MCF 10A (cell line): ENCODE results near the gene MAGED2. TPM values are rescaled to one million over a fixed set of nuclear protein-coding genes. Genes with fewer than 3 reads are reported as not detected.
"Not testable (repeated sequence)": the region's sequence is repeated elsewhere in the genome, so short reads cannot be mapped to it uniquely, and the experiment has no call there.

Source experiments
- BruUV-seq: library from RNA; stranded (reverse); fragments of 400-500 nt; replicated peaks from 2 replicates; lab custom pipeline; 2021; lab: Mats Ljungman, UMichigan
- CTCF ChIA-PET: fragments of 300-600 bp; sonication (Branson Sonifier 250); formaldehyde crosslinking; extraction: SDS; loops from one replicate; lab custom pipeline; 2021; ENCODE audit warnings: antibody characterized with exemption, inconsistent platforms; lab: Yijun Ruan, JAX
- POLR2A ChIA-PET: fragments of 300-600, 350-650 bp; sonication (Branson Sonifier 250); formaldehyde crosslinking; extraction: SDS; loops from one replicate; lab custom pipeline; 2020; ENCODE audit warnings: antibody characterized with exemption, inconsistent platforms; lab: Yijun Ruan, JAX
- DNase-seq: peaks from one replicate; pipeline ENCODE4 v3.0.0-alpha.2; 2018; ENCODE audit not compliant: unreplicated experiment
- H3K27ac Mint-ChIP-seq: one replicate; pipeline ENCODE4 v1.8.0; 2022; ENCODE audit warnings: mild to moderate bottlenecking, low read depth, mixed read lengths; ENCODE audit not compliant: unreplicated experiment
- H3K27me3 Mint-ChIP-seq: one replicate; pipeline ENCODE4 v1.8.0; 2022; ENCODE audit warnings: mixed read lengths; ENCODE audit not compliant: insufficient read depth, unreplicated experiment
- H3K36me3 Mint-ChIP-seq: one replicate; pipeline ENCODE4 v1.8.0; 2022; ENCODE audit warnings: mild to moderate bottlenecking, moderate library complexity, mixed read lengths; ENCODE audit not compliant: insufficient read depth, unreplicated experiment
- H3K4me1 Mint-ChIP-seq: one replicate; pipeline ENCODE4 v1.8.0; 2022; ENCODE audit warnings: mixed read lengths; ENCODE audit not compliant: insufficient read depth, unreplicated experiment
- H3K4me3 Mint-ChIP-seq: one replicate; pipeline ENCODE4 v1.8.0; 2022; ENCODE audit warnings: mild to moderate bottlenecking, moderate library complexity, mixed read lengths; ENCODE audit not compliant: unreplicated experiment
- H3K9me3 Mint-ChIP-seq: one replicate; pipeline ENCODE4 v1.8.0; 2022; ENCODE audit warnings: mixed read lengths; ENCODE audit not compliant: unreplicated experiment
- intact Hi-C: fragments of 100-400 bp; cut with micrococcal nuclease; formaldehyde crosslinking; loops from 2 replicates; pipeline ENCODE4 v1.14.1; 2022
- total RNA-seq: library from RNA; stranded (reverse); gene quantifications from 2 replicates; pipeline ENCODE4 v1.2.3, GENCODE V29; 2022
- TF ChIP-seq, protein P1 (sequence below): fragments of 200-600 bp; IDR thresholded peaks from one replicate; pipeline ENCODE4 v1.8.0; 2022; ENCODE audit warnings: antibody characterized with exemption, mild to moderate bottlenecking; ENCODE audit not compliant: unreplicated experiment

Gene MAGED2
- total RNA-seq, 1 experiment from 2014 or later: 34.3 TPM

DNA sequence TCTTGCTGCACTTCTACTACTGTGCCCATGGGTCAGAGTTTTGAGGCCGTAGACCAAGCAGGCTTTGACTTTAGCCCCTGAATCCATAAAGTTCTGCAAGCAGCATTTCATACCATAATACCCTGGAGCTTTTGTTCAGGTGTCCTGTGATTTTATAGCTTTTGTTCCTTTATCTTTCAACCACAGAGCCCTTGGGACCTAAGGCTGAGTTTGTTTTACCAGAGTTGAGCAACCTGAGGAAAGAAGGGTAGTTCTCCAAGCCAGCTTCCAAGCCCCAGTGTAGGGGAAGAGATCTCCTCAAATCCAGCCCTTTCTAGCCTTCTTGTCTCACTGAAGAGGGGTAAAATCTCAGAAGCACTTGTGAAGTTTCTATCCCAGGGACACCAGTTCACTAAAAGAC, 35.1 kb downstream of the MAGED2 start:
- intact Hi-C loops: no loop called here
- ChIA-PET POLR2A (no interaction called here), CTCF (no interaction called here)
- peaks cover 7% of the 10 kb centered on the region for H3K9me3 Mint-ChIP-seq
- TF ChIP-seq, protein P1, sequence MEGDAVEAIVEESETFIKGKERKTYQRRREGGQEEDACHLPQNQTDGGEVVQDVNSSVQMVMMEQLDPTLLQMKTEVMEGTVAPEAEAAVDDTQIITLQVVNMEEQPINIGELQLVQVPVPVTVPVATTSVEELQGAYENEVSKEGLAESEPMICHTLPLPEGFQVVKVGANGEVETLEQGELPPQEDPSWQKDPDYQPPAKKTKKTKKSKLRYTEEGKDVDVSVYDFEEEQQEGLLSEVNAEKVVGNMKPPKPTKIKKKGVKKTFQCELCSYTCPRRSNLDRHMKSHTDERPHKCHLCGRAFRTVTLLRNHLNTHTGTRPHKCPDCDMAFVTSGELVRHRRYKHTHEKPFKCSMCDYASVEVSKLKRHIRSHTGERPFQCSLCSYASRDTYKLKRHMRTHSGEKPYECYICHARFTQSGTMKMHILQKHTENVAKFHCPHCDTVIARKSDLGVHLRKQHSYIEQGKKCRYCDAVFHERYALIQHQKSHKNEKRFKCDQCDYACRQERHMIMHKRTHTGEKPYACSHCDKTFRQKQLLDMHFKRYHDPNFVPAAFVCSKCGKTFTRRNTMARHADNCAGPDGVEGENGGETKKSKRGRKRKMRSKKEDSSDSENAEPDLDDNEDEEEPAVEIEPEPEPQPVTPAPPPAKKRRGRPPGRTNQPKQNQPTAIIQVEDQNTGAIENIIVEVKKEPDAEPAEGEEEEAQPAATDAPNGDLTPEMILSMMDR: no peak
- no peaks in the 10 kb centered on the region for H3K4me1 Mint-ChIP-seq
- H3K4me3 Mint-ChIP-seq: no peak overlapping the region
- peaks cover 47% of the 10 kb centered on the region for H3K27me3 Mint-ChIP-seq
- no TSS peak for BruUV-seq
- no peak overlapping the region for H3K27ac Mint-ChIP-seq
- no peaks in the 10 kb centered on the region for H3K36me3 Mint-ChIP-seq
- no peak for DNase-seq

DNA sequence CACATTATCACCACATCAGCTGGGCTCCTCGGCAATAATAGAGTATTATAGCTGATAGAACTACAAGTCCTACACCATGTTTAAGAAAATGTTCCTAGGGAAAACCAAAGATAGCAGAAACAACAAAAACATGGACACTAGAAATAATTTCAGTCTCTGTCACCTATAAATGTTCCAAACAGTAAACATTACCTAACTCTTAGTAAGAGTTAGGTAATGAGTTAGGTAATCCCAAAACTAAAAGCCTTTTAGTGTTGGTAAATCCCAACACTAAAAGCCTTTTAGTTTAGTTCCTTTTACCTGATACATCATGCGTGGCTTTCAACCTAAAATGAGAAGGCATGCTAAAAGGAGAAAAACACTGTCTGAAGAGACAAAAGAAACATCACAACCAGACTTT, 35.5 kb downstream of the MAGED2 start:
- CTCF ChIA-PET: no interaction called here
- no peak for DNase-seq
- H3K36me3 Mint-ChIP-seq: no peaks in the 10 kb centered on the region
- H3K4me3 Mint-ChIP-seq: no peak overlapping the region
- no peak overlapping the region for H3K27ac Mint-ChIP-seq
- intact Hi-C loops: no loop called here
- no TSS peak for BruUV-seq
- H3K9me3 Mint-ChIP-seq: peaks cover 7% of the 10 kb centered on the region
- POLR2A ChIA-PET: no interaction called here
- TF ChIP-seq, protein P1: no peak
- H3K4me1 Mint-ChIP-seq: no peaks in the 10 kb centered on the region
- H3K27me3 Mint-ChIP-seq: peaks cover 43% of the 10 kb centered on the region

- CTCF ChIA-PET: interaction anchor here (0.6 kb wide), 1 partner anchor 40 kb away, joined by 3 read pairs; the partner anchor contains the start of gene MAGED2
- H3K27ac Mint-ChIP-seq, H3K9me3 Mint-ChIP-seq, POLR2A ChIA-PET, H3K36me3 Mint-ChIP-seq, intact Hi-C loops, H3K4me1 Mint-ChIP-seq, H3K4me3 Mint-ChIP-seq, DNase-seq, BruUV-seq: not testable (repeated sequence)
- H3K27me3 Mint-ChIP-seq: peaks cover 55% of the 10 kb centered on the region
Measured at GRCh38 chrX:54847700-54848099, 40.2 kb downstream of the MAGED2 start.

- Mint-ChIP-seq H3K36me3 (no peaks in the 10 kb centered on the region), H3K4me1 (no peaks in the 10 kb centered on the region), H3K27me3 (peaks cover 35% of the 10 kb centered on the region), H3K27ac (no peak overlapping the region), H3K9me3 (no peaks in the 10 kb centered on the region), H3K4me3 (no peak overlapping the region)
- intact Hi-C loops: no loop called here
- TF ChIP-seq, protein P1: no peak
- POLR2A ChIA-PET: no interaction called here
- no TSS peak for BruUV-seq
- DNase-seq: no peak
- CTCF ChIA-PET: no interaction called here
Measured at GRCh38 chrX:54865208-54865607, 57.7 kb downstream of the MAGED2 start.

Other genes starting within 250 kb of the MAGED2 start
- not detected in 2 replicates for gene ITIH6, start 9.5 kb upstream of the MAGED2 start, total RNA-seq
- not detected in 2 replicates for gene TRO, start 113.1 kb downstream of the MAGED2 start, total RNA-seq
- 0.27 and 0.37 TPM in 2 replicates for gene PFKFB1, start 186.4 kb downstream of the MAGED2 start, total RNA-seq
- gene APEX2, start 192.6 kb downstream of the MAGED2 start, total RNA-seq: 11.8 and 14.0 TPM in 2 replicates
- not detected in 2 replicates for gene ALAS2, start 223.2 kb downstream of the MAGED2 start, total RNA-seq